Amniotic stem cell (primary cell): ENCODE data around the gene TRIO.
"Not testable (repeated sequence)": the region's sequence is repeated elsewhere in the genome, so short reads cannot be mapped to it uniquely, and the experiment has no call there.

Experiments
- DNase-seq: peaks from one replicate; lab custom pipeline; 2025; lab: John Stamatoyannopoulos, UW

The TRIO gene

DNA sequence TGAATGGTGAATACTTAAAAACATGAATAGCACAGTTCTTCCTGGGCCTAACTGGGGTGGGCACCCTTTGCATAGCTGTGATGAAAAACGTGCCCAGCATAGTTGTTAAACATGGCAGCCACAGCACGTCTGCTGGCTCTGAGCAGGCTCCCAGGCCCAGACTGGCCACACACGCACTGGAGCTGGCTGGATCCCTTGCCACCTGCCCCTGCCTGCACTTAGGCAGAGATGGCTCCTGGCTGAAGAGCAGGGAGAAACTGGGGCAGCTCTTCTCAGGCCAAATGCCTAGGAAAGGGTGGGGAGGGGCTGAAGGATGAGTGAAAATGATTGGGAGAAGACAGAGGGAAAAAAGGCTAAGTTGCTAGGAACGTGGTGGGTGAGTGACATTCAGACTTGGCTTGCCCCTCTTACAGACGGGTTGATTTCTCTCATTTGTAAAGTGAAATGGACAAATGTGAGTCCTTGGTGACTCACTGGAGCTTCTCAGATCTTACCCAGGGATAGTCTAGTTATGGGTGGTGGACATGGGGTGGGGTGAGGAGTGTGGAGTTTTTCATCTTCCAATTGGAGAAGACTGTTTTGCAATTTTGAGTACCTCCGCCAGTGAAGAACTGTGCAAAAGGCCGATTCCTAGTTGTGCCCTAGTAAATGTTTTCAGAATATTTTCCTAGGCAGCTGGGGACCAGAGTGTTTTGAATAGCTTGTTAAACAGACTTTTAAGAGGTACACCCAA, 42.4 kb downstream of the TRIO start:
- no peak for DNase-seq

- no peak for DNase-seq
Measured at GRCh38 chr5:14186059-14186830, 43.1 kb downstream of the TRIO start.

DNA sequence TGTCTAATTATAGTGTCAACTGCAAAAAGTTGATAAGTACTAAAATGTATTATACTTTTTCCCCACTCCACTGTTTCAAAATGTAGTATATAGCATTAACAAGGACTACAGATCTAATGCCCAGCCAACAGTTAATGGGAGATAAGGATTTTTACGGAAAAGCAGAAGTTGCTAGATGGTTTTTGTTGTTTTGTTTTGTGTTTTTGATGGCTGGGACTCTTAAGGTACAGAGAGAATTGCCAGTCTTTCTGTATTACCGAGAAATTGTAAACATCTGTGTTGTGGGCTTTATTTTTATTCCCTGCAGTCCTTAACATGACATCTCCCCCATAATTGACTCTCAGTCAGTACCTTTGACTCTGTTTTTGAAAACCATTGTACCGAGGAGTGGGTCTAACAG, 44.0 kb downstream of the TRIO start:
- DNase-seq = no peak

DNA sequence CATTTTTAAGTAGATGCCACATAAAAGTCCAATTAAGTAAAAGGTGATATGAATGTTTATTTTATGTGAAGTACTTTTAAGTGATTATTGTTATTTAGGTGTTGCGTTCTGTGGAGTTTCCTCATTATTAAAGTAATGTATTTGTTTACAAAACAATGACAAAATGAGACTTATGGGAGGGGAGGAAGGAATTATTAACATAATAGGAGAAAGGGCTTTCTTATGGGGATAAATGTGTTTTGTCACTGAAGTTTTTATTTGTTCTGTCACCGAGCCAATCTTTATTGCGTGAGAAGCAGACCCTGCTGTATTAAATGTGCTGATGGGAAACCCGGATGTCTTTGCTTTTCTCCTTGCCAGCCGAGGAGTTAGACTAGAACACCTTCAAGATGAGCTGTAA, 44.5 kb downstream of the TRIO start:
- no peak for DNase-seq

DNA sequence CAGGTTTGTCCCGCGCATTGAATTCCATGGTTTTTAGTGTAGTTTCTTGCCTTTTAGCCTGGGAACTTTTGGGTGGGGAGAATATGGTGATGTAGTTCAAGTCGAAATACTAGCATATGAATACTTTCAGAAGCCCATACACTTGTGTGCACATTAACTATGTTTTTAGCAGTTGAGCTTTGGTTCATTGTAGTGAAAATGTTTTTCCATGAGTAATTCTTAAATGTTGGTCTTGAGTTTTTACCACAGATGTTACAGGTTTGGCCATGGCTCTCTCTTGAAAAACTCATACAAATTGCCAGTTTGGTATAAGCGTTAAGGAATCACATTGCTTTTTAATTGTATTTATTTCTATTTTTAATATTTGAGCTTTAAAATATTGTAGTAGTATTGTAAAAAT, 45.6 kb downstream of the TRIO start:
- DNase-seq = no peak

DNA sequence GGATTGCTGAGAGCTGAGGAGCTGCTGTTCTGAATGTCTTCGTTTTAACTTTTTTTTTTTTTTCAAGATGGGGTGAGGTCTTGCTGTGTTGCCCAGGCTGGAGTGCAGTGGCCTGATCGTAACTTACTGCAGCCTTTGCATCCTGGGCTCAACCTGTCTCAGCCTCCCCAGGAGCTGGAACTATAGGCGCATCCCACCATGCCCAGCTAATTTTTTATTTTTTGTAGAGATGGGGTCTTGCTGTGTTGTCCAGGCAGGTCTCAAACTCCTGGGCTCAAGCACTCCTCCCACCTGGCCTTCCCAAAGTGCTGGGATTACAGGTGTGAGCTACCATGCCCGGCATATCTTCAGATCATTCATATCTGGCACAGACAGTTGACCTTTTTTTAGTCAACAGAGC, 46.5 kb downstream of the TRIO start:
- no peak for DNase-seq

DNA sequence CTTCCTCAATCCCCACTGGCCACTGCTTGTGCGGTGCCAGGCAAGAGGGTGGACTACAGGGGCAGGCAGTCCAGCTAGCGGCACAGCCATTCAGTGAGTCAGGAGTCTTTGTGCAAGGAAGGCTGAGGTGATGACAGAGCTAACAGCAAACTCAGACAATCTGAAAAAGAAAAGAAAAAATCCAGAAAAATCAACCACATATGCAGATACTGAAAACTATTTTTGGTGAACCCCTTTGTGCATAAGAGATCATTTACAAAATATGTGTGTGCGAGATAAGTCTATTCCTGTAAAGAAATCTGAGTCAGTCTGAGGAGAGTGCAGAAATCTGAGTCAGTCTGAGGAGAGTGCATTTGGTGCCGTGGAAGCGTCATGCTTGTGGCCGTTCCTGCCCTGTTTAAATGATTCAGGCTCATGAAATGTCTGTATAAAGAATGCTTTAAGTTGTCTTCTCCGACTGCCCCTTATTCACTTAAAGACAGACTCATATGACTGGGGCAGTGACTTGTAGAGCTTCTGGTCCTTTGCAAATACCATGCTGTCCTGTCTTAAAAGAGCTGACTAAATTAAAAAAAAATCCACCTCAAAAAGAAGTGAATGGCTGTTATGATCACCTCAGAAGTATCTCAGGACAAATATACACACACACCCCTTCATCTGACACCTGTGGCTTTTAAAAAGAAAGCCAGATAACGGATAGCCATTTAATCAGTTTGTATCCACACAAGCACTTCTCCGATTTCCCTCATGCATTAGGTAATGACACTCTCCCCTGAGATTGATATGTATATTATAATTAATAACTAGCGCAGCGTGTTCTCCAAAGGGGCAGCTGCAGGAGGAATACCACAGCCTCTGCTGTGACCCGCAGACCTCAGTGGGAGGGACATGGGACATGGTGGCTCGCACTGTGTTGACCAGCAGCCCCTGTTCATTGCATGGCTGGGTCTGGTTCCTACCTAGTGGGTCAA, 47.3 kb downstream of the TRIO start:
- peak; percentile 95 for DNase-seq

DNA sequence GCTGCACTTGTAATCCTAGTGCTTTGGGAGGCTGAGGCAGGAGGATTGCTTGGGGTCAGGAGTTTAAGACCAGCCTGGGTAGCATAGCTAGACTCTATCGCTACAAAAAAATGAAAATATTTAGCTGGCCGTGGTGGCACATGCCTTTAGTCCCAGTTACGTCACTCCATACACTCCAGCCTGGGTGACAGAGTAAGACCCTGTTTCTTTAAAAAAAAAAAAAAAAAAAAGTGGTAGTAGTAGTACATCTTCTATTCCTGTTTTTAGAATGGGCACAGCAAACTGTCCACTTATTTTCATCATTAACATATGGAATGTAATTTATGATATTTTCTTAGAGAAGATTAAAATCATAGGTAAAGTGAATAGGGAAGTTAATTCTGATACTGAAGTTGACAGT, 48.2 kb downstream of the TRIO start:
- DNase-seq = no peak

DNA sequence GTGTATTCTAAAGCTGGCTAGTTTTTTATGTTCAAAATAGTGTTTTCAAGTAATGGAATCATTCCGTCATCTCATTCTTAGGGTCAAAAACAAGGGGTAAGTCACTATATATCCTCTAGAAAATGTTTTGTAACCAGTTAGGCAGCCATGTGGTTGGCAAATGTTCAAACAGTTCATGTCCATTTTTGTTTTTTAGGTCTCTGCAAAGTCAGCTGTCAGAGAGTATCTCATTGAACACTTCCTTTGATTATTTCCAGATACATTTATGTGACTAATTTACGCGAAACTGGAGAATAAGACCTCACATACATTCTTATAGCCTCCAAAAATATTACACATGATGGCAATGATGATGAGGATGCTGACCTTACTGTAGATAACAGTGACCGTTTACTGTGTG, 50.4 kb downstream of the TRIO start:
- DNase-seq = no peak

DNA sequence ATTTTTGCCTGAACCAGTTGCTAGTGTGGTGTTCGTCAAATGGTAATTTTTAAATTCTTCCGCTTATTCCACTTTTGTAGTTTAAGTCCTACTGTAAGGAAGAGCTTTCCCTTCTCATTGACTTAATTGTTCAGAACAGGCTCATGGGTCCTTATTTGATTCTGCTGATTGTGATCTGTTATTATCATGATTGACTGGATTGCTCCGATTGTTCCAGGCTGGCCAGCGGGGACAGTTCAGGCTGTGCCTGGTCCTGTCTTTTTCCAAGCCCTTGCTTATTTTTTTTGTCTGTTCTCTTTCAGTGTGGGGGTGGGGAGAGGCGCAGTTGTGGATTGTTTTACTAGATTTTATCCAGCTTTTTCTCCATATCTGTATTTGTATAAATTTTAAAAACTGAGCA, 52.4 kb downstream of the TRIO start:
- no peak for DNase-seq

GRCh38 chr5:14197056-14197455, 53.9 kb downstream of the TRIO start:
- no peak for DNase-seq

- no peak for DNase-seq
Measured at GRCh38 chr5:14199902-14200301, 56.8 kb downstream of the TRIO start.

- DNase-seq = no peak
Measured at GRCh38 chr5:14200312-14200990, 57.3 kb downstream of the TRIO start.

GRCh38 chr5:14201325-14202045, 58.3 kb downstream of the TRIO start:
- DNase-seq = no peak

- no peak for DNase-seq
Measured at GRCh38 chr5:14202462-14202861, 59.3 kb downstream of the TRIO start.

DNA sequence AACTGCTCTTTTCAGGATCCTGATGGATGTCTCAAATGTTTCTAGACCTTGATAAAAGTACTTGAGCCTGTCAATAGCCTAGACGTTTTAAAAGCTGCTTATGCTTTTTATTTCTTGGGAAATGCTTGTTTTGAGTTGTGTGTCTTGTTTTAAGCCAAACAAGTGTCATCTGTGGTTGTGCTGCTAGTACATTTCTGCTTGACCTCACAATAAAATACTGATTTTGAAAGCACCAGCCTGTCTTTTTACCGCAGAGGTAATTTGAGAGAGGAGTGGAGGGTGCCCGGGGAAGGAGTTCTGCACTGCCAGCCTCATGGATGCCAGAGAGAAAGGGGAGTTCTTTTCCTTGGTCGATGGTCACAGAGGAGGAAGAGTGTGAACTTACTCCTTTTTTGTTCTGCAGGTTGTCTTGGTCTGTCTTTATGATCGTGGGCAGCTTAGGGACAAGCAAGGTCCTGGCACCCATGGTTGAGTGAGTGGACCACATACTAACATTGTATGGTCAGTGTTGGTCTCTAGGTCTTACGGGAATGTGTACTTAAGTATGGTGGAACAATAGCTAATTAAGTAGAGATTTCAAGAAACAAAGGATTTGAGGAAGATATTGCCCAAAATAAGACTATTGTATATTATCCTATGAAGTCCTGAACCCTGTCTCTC, 61.0 kb downstream of the TRIO start:
- no peak for DNase-seq

- no peak for DNase-seq
Measured at GRCh38 chr5:14204785-14205321, 61.7 kb downstream of the TRIO start.

DNA sequence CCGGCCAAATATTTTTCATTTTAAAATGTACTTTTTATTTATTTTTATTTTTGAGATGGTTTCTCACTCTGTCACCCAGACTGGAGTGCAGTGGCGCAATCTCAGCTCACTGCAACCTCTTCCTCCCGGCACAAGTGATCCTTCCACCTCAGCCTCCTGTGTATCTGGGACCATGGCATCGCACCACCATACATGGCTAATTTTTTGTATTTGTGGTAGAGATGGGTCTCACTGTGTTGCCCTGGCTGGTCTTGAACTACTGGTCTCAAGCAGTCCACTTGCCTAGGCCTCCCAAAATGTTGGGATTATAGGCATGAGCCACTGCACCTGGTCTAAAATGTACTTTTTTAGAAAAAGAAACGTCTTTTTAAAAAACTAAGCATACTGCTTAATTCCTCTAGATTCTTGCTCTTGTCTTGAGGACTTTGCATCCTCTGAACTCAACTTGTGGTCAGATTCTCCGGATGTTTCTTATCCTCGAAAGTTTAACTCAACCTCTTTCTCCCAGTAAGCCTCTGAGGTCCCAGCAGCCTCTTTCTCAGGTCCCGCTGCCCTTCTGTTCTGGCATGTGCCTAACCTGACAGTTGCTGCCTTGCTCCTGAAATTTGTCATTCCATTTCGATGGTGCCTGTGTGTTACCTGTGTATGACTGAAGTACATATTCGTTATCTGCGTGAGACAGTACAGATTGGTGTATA, 63.0 kb downstream of the TRIO start:
- DNase-seq = no peak

DNA sequence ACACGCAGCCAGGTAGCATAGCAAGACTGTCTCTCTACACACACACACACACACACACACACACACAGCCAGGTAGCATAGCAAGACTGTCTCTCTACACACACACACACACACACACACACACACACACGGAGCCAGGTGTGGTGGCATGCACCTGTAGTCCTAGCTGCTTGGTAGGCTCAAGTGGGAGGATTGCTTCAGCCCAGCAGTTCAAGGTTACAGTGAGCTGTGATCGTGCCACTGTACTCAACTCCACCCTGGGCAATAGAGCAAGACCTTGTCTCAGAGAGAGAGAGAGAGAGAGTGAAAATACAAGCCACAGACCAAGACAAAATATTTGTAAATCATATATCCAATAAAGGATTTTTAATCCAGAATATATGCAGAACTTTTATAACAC, 64.3 kb downstream of the TRIO start:
- DNase-seq = not testable (repeated sequence)
